Inflammatory macrophage (primary cell): ENCODE data around the gene CDCP1.

Source experiments
- DNase-seq, 2 donors: peaks; one replicate each; pipeline ENCODE4 v3.0.0-alpha.2; 2020 to 2022
- total RNA-seq, 18 experiments: gene quantifications; one replicate each; lab custom pipeline; 2026; ENCODE audit warnings: mixed read lengths in 6 of 18, inconsistent platforms in 2 of 18; lab: John Stamatoyannopoulos, UW

CDCP1 gene, protein sequence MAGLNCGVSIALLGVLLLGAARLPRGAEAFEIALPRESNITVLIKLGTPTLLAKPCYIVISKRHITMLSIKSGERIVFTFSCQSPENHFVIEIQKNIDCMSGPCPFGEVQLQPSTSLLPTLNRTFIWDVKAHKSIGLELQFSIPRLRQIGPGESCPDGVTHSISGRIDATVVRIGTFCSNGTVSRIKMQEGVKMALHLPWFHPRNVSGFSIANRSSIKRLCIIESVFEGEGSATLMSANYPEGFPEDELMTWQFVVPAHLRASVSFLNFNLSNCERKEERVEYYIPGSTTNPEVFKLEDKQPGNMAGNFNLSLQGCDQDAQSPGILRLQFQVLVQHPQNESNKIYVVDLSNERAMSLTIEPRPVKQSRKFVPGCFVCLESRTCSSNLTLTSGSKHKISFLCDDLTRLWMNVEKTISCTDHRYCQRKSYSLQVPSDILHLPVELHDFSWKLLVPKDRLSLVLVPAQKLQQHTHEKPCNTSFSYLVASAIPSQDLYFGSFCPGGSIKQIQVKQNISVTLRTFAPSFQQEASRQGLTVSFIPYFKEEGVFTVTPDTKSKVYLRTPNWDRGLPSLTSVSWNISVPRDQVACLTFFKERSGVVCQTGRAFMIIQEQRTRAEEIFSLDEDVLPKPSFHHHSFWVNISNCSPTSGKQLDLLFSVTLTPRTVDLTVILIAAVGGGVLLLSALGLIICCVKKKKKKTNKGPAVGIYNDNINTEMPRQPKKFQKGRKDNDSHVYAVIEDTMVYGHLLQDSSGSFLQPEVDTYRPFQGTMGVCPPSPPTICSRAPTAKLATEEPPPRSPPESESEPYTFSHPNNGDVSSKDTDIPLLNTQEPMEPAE
- total RNA-seq: 0.13 to 17.3 (median 2.2) reads per million in 18 experiments

DNA sequence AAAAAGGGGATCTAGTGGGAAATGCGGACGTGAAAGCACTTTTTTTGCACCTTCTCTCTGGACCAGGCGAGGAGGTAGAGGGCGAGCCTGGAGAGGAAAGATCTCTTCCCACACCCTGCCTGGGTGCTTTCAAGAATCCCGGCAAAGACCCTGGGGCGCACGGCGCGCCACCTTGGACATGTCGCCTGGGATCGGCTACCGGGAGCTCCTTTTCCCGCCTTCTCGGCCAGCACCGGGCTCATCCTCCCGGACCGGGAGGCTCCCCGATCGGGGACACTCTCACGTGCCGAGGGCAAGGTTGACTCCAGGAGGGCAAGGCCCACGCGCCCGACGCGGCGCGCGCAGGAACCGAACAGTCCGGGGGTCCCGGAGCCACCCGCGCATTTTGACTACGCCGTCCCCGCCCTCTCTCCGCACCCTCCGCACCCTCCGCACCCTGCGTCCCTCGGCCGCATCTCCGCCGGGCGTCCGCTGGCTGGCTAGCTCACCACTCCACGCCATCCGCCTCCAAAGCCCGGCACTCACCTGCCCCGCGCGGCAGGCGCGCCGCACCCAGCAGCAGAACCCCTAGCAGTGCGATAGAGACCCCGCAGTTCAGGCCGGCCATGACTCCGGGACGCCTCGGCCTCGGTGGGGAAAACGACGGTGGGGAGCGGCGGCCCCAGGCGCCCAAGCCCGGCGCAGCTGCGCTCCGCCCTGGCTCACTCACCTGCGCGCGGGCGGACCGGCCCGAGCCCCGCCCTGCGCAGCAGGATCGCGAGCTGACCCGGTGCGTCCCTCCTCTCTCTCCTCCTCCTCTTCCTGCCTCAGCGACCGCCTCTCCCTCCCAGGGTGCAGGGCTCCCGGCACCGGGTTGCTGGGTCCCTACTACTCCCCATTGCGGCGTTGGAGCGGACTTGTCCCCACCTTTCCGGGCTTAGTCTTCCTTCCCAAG lies at the start of gene CDCP1:
CDCP1 (minus strand) TSS at position 698 of the 934 bp plus-strand sequence; CDS start at position 607, 91 bp downstream.
- no peak for DNase-seq

DNA sequence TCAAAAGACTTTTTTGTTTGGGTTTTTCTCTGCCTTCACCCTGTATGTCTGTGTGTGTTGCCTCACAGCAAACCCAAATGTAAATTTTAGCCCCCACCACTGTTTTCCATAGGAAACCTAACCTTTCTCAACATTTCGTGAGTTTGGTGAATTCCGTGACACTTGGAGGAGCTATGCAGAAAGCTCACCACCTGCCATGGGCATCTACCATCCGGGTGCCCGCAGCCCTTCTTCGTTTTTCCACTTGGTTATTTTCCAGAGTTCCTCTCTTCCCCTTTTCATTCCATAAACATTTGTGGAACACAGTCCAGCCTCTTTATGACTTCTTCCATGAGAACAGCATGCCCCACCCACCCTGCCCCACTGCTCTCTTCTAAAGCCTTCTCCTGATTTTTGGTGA lies 48.6 kb upstream of the CDCP1 start:
- no peak for DNase-seq

DNA sequence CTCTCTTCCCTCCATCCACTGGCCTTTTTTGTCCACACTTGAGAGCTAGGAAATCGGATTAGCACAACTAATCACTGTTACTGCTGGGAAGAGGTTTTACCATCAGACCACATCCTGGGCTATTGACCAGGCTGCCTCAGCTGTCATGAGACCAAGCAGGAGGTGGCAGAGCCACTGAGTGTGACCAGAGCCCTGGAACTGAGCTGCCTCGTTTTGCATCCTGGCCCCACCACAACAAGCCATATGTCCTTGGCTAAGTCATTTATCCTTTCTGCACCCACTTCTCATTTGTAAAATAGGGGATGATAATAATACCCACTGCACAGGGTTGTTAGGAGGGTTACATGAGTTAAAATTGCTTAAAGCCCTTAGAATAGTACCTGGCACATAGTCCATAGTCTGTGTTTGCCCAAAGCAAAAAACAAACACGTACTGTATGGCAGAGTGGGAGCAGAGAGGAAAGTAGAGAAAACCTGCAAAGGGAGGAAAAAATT lies 45.8 kb upstream of the CDCP1 start:
- DNase-seq: no peak

DNA sequence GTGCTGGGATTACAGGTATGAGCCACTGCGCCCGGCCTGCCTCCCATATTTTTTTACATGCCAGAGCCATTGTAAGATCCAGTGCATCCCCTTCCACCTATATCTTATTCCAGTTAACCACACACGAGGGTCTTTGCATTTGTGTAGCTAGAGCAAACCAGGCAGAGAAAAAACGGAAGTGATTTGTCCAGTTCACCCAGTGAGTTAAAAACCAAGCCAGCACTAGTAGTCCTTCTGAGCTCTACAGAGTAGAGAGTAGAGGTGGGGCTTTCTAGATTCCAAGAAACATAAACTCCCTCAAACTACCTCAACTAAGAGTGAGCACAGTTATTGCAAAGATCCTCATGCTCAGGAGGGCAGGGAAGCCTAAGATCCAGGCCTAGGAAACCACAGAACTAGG lies 45.2 kb upstream of the CDCP1 start:
- no peak for DNase-seq

DNA sequence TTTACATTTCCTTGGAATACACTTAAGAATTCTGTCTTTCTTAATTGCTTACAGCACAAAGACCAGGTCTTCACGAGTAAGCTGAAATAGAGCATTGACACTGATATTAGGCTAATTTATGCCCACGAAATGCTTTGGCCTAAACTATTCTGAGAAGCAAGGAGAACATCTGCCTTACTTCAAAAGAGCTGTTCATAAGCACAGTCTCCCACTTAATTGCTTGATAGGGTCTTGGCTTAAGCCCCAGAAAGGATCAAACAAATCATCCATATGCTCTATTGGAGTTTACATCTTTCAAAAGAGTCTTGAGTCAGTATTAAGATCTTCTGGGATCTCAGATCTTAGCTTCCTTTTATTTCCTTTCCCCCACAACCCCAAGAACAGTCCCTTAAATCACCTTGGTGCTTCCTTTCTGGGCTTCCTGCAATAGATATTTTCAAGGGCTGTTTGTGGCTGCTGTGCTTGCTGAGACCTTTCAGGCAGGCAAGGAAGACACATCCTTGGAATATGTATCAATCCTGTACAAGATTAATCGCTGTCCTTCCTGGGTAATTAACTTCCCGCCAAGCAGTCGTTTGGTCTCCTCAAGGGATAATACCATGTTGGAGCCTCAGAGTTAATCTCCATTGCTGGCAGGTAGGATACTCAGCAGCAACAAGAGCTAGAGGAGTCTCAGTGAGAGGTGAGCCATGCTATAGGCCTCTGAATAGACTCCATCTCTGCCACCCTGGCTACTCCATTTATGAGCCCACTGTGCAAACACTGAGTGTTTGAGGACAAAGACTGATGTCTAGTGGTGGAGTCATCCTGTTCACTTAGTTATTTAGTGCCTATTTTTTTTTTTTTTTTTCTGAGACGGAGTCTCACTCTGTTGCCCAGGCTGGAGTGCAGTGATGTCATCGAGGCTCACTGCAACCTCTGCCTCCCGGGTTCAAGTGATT lies 42.8 kb upstream of the CDCP1 start:
- DNase-seq: no peak

DNA sequence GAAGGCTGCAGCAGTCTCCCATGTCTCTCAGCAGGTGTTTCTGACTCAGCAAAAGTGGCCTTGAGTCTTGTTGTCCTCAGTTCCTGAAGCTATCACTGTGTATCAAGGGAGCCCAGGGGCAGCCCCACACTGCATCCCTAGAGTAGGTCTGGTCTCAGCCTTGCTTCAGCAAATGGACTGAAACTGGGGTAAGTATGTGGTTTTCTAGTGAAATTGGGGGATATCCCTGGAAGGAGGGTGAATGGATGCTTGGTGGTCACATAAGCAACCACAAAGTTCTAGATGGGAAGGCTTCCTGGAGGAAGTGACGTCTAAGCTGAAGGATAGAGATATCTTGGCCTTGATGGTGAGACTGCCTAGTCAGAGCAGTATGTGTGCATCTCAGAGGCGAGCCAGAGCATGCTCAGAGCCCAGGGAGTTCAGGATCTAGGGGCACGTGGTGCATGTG lies 41.5 kb upstream of the CDCP1 start:
- no peak for DNase-seq

DNA sequence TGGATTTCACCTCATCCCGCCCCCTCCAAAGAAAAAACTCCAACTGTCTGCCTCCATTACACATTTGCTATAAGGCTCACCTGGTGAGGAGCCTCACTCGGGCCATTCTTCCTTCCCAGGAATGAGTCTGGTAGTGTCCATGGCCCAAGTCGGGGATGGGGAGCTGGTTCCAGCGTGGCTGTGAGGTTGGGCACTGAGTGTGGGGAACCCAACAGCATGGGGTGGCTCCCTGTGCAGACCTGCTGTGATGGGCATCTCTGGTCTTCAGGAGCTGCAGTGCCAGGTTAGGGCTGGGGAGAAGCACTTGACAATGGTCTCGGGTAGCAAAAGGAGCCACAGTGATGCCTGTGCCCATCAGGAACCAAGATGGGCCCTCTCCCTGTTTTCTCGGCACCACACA lies 40.7 kb upstream of the CDCP1 start:
- no peak for DNase-seq

DNA sequence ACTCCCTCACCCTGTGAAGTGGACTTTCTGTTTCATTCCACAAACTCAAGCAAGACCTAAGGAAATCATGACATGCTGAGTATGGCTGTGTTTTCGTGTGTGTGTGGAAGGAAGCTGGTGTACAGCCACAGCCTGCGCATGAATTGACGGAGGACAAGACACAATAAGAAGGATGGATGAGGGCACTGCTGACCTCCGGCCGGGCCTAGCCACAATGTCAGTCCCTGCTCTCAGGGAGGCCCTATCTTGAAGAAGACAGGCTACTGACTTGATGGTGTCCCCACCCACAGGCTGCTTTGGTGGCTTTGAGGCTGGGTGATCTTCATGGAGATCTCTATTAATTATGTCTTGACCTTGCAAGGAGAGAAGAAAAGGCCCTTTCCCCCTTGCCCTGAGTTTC lies 39.3 kb upstream of the CDCP1 start:
- no peak for DNase-seq

DNA sequence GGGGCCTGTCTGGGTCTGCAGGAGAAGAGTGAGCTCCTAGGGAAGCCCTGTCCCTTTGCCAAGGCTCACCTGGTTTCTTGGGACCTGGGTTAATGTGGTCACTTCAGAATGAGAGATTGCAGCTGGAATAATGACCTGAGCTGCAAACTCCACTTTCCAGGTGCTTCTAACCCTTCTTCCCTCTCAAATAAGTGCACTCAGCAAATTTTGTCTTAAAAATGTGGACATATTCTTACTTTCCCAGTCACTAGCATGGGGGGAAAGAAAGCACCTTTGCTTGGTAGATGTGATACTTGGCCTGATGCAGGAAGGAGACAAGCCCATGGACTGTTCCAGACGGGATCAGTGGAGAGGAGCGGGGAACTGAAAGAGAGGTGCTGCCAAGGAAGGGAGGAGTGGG lies 38.9 kb upstream of the CDCP1 start:
- no peak for DNase-seq

DNA sequence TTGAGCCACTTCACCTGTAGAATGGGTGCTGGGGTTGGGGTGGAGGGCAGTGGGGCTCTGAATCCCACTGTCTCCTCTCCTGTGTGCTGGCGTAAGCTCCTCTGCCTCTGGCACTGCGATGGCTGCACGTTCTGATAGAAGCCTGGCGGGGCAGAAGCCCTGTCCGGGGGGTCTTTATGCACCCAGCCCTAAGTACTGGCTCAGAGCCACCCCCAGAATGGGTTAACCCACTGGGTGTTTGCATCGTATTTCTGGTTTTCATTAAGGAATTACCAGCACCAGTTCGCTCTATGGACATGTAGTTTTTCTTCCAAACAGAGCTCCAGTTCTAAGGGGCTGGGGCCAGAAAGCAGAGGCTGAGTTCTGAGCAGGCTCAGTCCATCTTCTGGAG lies 37.7 kb upstream of the CDCP1 start:
- no peak for DNase-seq

DNA sequence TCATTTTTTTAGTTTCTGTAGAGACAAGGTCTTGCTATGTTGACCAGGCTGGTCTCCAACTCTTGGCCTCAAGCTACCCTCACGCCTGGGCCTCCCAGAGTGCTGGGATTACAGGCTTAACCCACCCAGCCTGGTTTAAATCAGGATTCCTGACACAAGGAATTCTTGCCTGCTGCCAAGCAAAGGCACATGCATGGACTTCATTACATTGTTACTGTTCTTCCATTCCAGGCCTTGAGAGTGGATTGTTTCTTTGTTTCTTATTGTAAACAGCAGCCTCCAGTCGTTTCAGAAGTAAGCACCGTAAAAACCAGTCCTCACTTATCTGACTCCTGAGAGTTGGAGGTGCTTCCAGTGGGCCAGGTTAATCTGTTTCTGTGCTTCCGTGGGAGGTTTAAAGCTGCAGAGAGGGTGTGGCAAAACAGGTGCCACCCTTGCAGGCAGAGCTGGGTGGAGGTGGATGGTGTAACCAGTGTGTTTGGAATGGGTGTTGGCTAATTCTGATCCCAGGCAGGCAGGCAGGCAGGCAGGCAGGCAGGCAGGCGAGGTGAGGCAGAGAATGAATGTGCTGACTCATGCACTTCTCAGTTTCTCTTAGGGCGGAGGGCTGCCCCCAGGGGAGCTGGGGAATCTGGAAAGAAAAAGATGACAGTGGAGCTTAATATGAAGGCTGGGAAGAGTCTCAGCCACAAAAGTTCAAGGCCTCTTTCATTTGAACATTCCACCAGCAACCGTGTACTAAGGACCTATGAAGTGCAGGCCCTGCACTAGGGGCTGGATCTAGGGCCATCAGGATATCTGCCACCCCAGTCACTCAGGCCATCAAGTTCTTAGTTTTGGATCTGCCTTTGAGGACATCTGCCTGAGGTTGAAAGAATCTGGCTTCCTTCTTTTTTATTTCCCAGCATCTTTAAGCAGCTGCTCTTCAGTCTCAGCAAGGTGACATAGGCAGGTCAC lies 37.0 kb upstream of the CDCP1 start:
- DNase-seq: no peak

DNA sequence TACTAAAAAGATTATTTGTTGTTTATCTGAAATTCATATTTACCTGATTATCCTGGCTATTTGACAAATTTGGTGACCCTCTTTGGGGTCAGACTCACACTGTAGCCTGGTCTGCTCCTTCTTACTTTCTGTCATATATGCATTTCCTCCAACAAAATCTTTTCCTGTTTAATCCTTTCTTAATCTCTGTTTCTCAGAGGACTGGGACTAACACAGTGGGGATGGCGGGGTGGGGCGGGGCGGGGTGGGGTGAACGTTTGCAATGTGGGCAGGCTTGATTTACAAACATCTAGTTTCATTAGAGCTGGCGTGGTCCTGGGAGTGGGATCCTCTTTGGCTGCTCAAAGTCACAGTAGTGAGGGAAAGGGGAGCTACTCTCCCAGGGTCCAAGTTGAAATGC lies 35.3 kb upstream of the CDCP1 start:
- no peak for DNase-seq

DNA sequence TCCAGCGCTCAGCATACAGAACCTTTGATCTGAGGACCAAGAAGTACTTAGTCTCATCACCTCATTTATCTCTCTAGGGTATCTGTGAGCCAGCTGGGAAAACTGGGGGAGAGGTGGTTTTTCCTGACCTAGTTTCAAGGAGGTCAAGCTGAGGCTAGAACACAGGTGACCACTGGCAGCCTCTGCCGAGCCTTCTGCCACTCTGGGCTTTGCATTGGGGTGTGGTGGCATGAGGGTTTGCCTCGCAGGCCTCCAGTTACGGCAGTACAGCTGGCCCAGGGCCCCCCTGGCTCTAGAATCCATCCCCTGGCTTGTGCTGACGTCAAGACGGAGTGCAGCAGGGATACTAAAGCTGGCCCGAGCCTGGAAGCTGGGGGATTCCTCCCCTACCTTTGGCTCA lies 34.7 kb upstream of the CDCP1 start:
- DNase-seq: no peak

DNA sequence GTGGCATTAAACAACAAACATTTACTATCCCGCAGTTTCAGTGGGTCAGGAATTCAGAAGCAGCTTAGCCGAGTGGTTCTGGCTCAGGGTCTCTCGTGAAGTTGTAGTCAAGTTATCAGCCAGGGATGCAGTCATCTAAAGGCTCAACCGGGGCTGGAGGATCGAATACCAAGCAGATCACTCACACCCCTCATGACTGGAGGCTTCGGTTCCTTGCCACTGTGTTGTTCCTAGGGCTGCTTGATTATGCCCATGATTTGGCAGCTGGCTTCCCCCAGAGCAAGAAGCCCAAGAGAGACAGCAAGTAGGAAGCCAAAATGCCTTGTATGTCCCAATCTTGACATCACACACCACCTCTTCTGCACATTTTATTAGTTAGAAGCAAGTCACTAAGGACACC lies 33.9 kb upstream of the CDCP1 start:
- DNase-seq: no peak

DNA sequence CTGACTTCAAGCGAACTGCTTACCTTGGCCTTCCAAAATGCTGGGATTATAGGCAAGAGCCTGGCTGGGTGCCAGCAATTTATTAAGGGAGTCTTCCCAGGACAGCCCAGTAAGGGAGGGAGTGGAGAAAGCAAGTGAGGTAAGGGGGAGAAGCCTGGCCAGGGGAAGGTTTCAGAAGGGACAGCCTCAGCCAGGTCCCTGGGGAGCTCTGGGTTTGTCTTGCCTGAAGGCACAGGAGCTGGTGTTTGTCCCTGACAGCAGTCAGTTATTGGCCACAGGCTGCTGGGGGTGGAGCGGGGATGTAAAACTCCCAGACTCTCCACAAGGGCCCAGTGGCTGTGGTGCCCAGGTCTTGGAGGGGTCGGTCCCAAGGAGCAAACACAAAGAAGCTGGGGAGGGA lies 33.0 kb upstream of the CDCP1 start:
- no peak for DNase-seq

DNA sequence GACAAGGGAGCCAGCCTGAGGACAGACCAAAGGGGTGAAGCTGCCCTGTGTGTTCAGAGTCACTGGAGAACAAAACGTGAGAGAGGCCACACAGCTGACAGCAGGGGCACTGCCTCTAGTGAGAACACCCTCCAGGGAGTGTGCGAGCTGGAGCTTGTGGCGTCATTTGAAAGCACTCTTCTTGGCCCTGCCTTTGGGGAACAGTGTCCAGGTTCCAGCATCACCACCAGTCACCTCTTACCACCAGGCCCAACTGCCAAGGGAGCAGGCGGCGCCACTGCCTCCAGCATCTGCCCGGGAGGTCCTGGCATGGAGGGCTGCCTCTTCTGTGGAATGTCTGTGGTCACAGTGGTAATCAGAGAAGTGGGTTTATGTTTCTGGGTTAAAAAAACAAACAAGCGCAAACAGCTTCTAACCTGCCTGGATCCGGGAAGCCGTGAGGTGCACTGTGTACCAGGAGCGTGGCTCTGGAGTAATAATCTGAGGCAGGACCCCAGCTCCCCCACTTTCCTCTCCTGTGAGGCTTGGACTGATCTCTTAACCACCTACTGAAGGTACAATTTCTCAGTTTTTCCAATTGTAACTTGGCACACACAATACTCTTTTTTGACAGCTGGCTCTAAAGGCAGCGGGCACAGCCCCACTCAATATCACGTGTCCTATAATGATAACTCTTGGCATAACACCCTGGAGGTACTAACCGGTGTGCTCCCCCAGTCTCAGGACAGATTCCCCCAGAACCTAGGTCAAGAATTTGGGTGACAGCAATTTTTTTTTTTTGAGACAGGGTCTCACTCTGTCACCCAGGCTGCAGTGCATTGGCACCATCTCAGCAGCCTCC lies 32.2 kb upstream of the CDCP1 start:
- DNase-seq: no peak

DNA sequence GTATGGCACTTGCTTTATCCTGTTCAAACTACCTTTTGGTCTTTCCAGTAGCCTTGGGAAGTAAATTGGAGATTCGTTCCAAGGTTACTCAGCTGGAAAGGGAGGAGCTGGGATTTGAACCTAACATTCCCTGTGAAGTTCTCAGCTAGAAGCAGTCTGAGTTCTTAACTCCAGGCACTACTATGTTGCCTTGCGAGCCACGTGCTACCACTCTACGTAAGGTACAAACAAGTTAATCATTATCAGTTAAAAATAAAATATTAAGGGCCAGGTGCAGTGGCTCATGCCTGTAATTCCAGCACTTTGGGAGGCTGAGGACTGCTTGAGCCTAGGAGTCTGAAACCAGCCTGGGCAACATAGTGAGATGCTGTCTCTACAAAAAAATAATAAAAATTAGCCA lies 30.7 kb upstream of the CDCP1 start:
- DNase-seq: no peak

DNA sequence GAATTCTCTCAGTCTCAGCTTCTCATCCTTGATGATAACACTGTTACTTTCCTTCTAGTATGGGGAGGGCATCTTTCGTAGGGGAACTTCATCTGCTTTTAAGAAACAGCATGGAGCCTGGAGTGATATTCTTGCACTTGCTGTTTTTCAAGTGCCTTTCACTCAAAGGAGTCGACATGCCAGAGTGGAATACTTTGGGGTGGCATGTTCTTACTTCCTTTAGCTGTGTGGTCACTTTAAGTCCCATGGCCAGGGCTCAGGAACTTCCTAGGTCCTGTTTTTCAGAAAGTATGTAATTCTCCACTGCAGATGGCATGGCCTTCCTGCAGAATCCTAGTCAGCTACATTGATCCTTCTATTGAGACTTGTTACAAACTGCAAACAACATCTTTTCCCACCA lies 28.1 kb upstream of the CDCP1 start:
- DNase-seq: no peak

DNA sequence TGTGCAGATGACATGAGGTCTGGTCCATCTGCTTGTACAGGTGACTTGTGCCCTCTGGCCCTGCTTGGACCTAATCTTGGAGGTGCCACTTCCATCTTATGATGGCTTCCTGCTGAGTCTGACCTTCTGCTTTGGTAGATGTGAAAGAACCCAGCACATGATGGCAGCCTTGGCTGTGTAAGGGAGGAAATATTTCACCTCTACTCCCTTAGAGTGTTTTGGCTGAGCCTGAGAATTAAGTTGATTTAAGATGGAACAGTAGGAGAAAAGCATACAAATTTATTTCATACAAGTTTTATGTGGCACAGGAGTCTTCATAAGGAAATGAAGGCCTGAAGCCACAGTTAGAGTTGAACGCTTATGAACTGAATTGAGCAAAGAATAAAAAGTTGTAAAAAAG lies 27.6 kb upstream of the CDCP1 start:
- no peak for DNase-seq
